HCT116 (cell line): ENCODE measurements around the gene ZCCHC24. TPM values are rescaled to one million over a fixed set of nuclear protein-coding genes. Genes with fewer than 3 reads are reported as not detected.

Source experiments
- ATAC-seq: fragments of 200-7000 bp; cut with Tn5 transposase; 2 replicates; pipeline ENCODE4 v1.9.1; 2020; ENCODE audit warnings: mild to moderate bottlenecking, moderate library complexity
- BruUV-seq: library from RNA; stranded (reverse); fragments of 400-500 nt; replicated peaks from 2 replicates; lab custom pipeline; 2021; lab: Mats Ljungman, UMichigan
- CTCF ChIA-PET: fragments of 300-600 bp; sonication (Branson Sonifier 250); formaldehyde crosslinking; loops from one replicate; lab custom pipeline; 2021; ENCODE audit warnings: antibody characterized with exemption; lab: Charles Lee
- POLR2A ChIA-PET: fragments of 300-600, 350-600 bp; sonication (Branson Sonifier 250); formaldehyde crosslinking; loops from one replicate; lab custom pipeline; 2021; ENCODE audit warnings: antibody characterized with exemption; lab: Charles Lee
- RAD21 ChIA-PET, 2 experiments: fragments of 300-600 bp; sonication (Branson Sonifier 250); formaldehyde crosslinking; loops; one replicate each; lab custom pipeline; 2023; ENCODE audit warnings: low total read pairs in 2 of 2; ENCODE audit not compliant: uncharacterized antibody in 2 of 2, unreplicated experiment in 2 of 2, low non-redundant PET in 1 of 2; lab: Charles Lee
- DNase-seq: peaks from one replicate; pipeline ENCODE4 v3.0.0-alpha.2; 2010; ENCODE audit warnings: low read depth, low spot score
- H2AFZ ChIP-seq: fragments of 200-600 bp; shearing (Covaris generic), sonication (generic); 2 replicates; pipeline ENCODE4 v1.6.1; 2017; ENCODE audit warnings: low read depth, mixed run types, mixed read lengths, antibody characterized with exemption, low read length; ENCODE audit not compliant: poor library complexity, severe bottlenecking
- H3K27ac ChIP-seq: 2 replicates; pipeline ENCODE4 v1.5.1; 2012; ENCODE audit warnings: low read depth, low read length
- H3K27me3 ChIP-seq: fragments of 200-600 bp; sonication (generic); 2 replicates; pipeline ENCODE4 v1.6.1; 2016; ENCODE audit warnings: mixed run types, low read length, mixed read lengths; ENCODE audit not compliant: insufficient read depth
- H3K36me3 ChIP-seq, 2 experiments: fragments of 200-500 bp in 1 of 2; fragments of 200-600 bp in 1 of 2; sonication (Bioruptor generic) in 1 of 2; sonication (generic) in 1 of 2; 2 replicates each; pipeline versions ENCODE4 v1.5.1 to v1.6.1; 2014 to 2016; ENCODE audit warnings: low read length in 2 of 2, inconsistent platforms in 1 of 2, mixed read lengths in 1 of 2, mixed run types in 1 of 2; ENCODE audit not compliant: insufficient read depth in 2 of 2, control insufficient read depth in 1 of 2
- H3K4me1 ChIP-seq, 2 experiments: fragments of 200-600 bp in 1 of 2; sonication (generic) in 1 of 2; 2 replicates each; pipeline versions ENCODE4 v1.5.1 to v1.6.1; 2012 to 2017; ENCODE audit warnings: low read length in 2 of 2, inconsistent platforms in 1 of 2, mild to moderate bottlenecking in 1 of 2, mixed read lengths in 1 of 2, mixed run types in 1 of 2, moderate library complexity in 1 of 2; ENCODE audit not compliant: insufficient read depth in 2 of 2, control insufficient read depth in 1 of 2
- H3K4me2 ChIP-seq: fragments of 200-600 bp; sonication (generic); 2 replicates; pipeline ENCODE4 v1.6.1; 2017; ENCODE audit warnings: mixed run types, low read length, mixed read lengths
- H3K4me3 ChIP-seq, 2 experiments: fragments of 200-600 bp in 1 of 2; sonication (generic) in 1 of 2; replicated peaks in 1 of 2; 2 replicates each; pipeline ENCODE4 v1.5.1; 2011 to 2016; ENCODE audit warnings: low read length in 2 of 2, control low read depth in 1 of 2, low read depth in 1 of 2, mild to moderate bottlenecking in 1 of 2, mixed read lengths in 1 of 2, mixed run types in 1 of 2
- H3K79me2 ChIP-seq: fragments of 200-600 bp; sonication (generic); 2 replicates; pipeline ENCODE4 v1.6.1; 2017; ENCODE audit warnings: mild to moderate bottlenecking, mixed run types, low read length, moderate library complexity, mixed read lengths; ENCODE audit not compliant: insufficient read depth
- H3K9ac ChIP-seq: fragments of 200-600 bp; sonication (generic); 2 replicates; pipeline ENCODE4 v1.6.1; 2016; ENCODE audit warnings: low read length, mixed read lengths
- H3K9me2 ChIP-seq: fragments of 200-600 bp; sonication (generic), shearing (Covaris generic); 2 replicates; pipeline ENCODE4 v1.6.1; 2017; ENCODE audit warnings: mixed run types, mild to moderate bottlenecking, moderate library complexity; ENCODE audit not compliant: insufficient read depth
- H3K9me3 ChIP-seq, 2 experiments: fragments of 200-500 bp in 1 of 2; fragments of 200-600 bp in 1 of 2; sonication (Bioruptor generic) in 1 of 2; sonication (generic) in 1 of 2; 2 replicates each; pipeline ENCODE4 v1.6.1; 2014 to 2017; ENCODE audit warnings: low read length in 2 of 2, mixed read lengths in 2 of 2, inconsistent platforms in 1 of 2, low read depth in 1 of 2, mild to moderate bottlenecking in 1 of 2, mixed run types in 1 of 2, moderate library complexity in 1 of 2; ENCODE audit not compliant: control insufficient read depth in 1 of 2, insufficient read depth in 1 of 2
- H4K20me1 ChIP-seq: fragments of 200-600 bp; sonication (generic), shearing (Covaris generic); 2 replicates; pipeline ENCODE4 v1.6.1; 2017; ENCODE audit warnings: mixed run types, mild to moderate bottlenecking, moderate library complexity; ENCODE audit not compliant: insufficient read depth
- CBX3 ChIP-seq: IDR thresholded peaks from 2 replicates; pipeline ENCODE4 v1.6.1; 2012; ENCODE audit warnings: low read depth
- CEBPB ChIP-seq: IDR thresholded peaks from 2 replicates; pipeline ENCODE4 v1.6.1; 2012; ENCODE audit warnings: low read depth
- EGR1 ChIP-seq: IDR thresholded peaks from 2 replicates; pipeline ENCODE4 v1.6.1; 2012; ENCODE audit warnings: low read depth
- EZH2 ChIP-seq: fragments of 200-600 bp; sonication (generic); IDR thresholded peaks from 2 replicates; pipeline ENCODE4 v1.6.1; 2017; ENCODE audit warnings: antibody characterized with exemption, mixed run types
- EZH2phosphoT487 ChIP-seq: fragments of 200-600 bp; IDR thresholded peaks from 2 replicates; pipeline ENCODE4 v1.6.1; 2018; ENCODE audit warnings: antibody characterized with exemption, borderline replicate concordance
- MAX ChIP-seq: IDR thresholded peaks from 2 replicates; pipeline ENCODE4 v1.6.1; 2012
- POLR2A ChIP-seq: IDR thresholded peaks from 2 replicates; pipeline ENCODE4 v1.7.0; 2011; ENCODE audit warnings: borderline replicate concordance; ENCODE audit not compliant: insufficient read depth, insufficient read length; ENCODE audit errors: extremely low read depth
- POLR2AphosphoS5 ChIP-seq: IDR thresholded peaks from 2 replicates; pipeline ENCODE4 v1.6.1; 2011; ENCODE audit warnings: mild to moderate bottlenecking, low read depth, low read length, moderate library complexity
- RAD21 ChIP-seq: IDR thresholded peaks from 2 replicates; pipeline ENCODE4 v1.6.1; 2012; ENCODE audit warnings: low read depth, mild to moderate bottlenecking
- SIN3A ChIP-seq: IDR thresholded peaks from 2 replicates; pipeline ENCODE4 v1.6.1; 2012; ENCODE audit warnings: low read depth
- SP1 ChIP-seq: IDR thresholded peaks from 2 replicates; pipeline ENCODE4 v1.6.1; 2012; ENCODE audit warnings: low read depth
- SRF ChIP-seq: IDR thresholded peaks from 2 replicates; pipeline ENCODE4 v1.6.1; 2012; ENCODE audit warnings: low read depth
- TCF7L2 ChIP-seq: IDR thresholded peaks from 2 replicates; pipeline ENCODE4 v1.7.0; 2011; ENCODE audit warnings: borderline replicate concordance, inconsistent platforms; ENCODE audit not compliant: insufficient read depth, insufficient read length; ENCODE audit errors: extremely low read depth
- YY1 ChIP-seq: IDR thresholded peaks from 2 replicates; pipeline ENCODE4 v1.6.1; 2011; ENCODE audit warnings: low read length, low read depth, moderate library complexity, mild to moderate bottlenecking; ENCODE audit not compliant: insufficient replicate concordance; ENCODE audit errors: extremely low read depth
- ZFX ChIP-seq: fragments of 450-650 bp; IDR thresholded peaks from 2 replicates; pipeline ENCODE4 v1.6.1; 2017
- ZNF274 ChIP-seq: fragments of 200-500 bp; sonication (Bioruptor generic); IDR thresholded peaks from 2 replicates; pipeline ENCODE4 v1.6.1; 2014; ENCODE audit warnings: mild to moderate bottlenecking, low read depth, low read length, inconsistent platforms
- intact Hi-C: fragments of 100-400 bp; cut with micrococcal nuclease; formaldehyde crosslinking; loops from 2 replicates; pipeline ENCODE4 v1.10.0; 2022
- total RNA-seq: library from RNA; stranded (reverse); gene quantifications from one replicate; pipeline ENCODE4 v1.2.1, GENCODE V29; 2021; ENCODE audit not compliant: unreplicated experiment
- TF ChIP-seq, protein P1 (sequence below), 3 experiments: fragments of 200-600 bp in 1 of 3; sonication (generic) in 1 of 3; IDR thresholded peaks in 2 of 3; conservative IDR thresholded peaks in 1 of 3; 2 replicates each; pipeline ENCODE4 v1.5.1; 2012 to 2017; ENCODE audit warnings: low read depth in 2 of 3, low read length in 2 of 3, antibody characterized with exemption in 1 of 3, borderline replicate concordance in 1 of 3, control low read depth in 1 of 3, mild to moderate bottlenecking in 1 of 3, mixed read lengths in 1 of 3, mixed run types in 1 of 3, moderate library complexity in 1 of 3; ENCODE audit not compliant: insufficient read depth in 1 of 3
- TF ChIP-seq, protein P2 (sequence below): IDR thresholded peaks from 2 replicates; pipeline ENCODE4 v1.6.1; 2011; ENCODE audit warnings: mild to moderate bottlenecking, low read length, moderate library complexity; ENCODE audit not compliant: insufficient replicate concordance; ENCODE audit errors: extremely low read depth
- TF ChIP-seq, protein P3 (sequence below): IDR thresholded peaks from 2 replicates; pipeline ENCODE4 v1.6.1; 2012; ENCODE audit warnings: low read depth

The ZCCHC24 gene
- total RNA-seq, 1 experiment from 2014 or later = 7.0 TPM

DNA sequence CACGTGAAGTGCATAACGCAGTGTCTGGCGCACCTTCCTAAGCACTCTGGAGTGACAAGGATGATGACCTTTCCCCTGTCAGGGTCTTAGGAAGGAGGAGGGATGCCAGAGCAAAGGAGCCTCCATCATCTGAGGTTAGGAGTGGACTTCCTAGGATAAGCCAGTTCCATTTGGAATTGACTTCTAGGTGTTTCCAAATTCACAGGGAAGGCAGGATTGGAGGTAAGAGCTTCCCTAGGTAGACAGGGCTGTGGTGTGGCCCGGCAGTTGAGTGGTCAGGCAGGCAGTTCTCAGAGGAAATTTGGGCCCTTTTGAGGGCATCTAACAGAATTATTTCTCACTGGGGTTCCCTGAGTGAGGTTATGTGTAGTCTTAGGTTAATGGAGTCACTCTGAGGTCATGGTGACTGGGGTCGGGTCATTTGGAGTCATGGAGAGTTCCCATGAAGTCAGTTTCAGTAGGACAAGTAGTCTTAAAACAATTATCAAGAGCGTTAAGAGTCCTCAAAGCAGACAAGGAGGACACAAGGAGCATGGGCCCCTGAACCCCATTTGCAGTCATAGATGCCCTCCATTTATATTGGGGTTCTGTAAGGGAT is 89.9 kb downstream of the ZCCHC24 start:
- no peak overlapping the region for H3K4me3 ChIP-seq
- TF ChIP-seq, protein P1, sequence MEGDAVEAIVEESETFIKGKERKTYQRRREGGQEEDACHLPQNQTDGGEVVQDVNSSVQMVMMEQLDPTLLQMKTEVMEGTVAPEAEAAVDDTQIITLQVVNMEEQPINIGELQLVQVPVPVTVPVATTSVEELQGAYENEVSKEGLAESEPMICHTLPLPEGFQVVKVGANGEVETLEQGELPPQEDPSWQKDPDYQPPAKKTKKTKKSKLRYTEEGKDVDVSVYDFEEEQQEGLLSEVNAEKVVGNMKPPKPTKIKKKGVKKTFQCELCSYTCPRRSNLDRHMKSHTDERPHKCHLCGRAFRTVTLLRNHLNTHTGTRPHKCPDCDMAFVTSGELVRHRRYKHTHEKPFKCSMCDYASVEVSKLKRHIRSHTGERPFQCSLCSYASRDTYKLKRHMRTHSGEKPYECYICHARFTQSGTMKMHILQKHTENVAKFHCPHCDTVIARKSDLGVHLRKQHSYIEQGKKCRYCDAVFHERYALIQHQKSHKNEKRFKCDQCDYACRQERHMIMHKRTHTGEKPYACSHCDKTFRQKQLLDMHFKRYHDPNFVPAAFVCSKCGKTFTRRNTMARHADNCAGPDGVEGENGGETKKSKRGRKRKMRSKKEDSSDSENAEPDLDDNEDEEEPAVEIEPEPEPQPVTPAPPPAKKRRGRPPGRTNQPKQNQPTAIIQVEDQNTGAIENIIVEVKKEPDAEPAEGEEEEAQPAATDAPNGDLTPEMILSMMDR (IDR thresholded peaks at IDR 0.05 in 2 of 3, conservative IDR thresholded peaks at IDR 0.05 in 1 of 3; ENCODE audit: borderline replicate concordance in 1 of 3, insufficient read depth in 1 of 3, low read depth in 2 of 3, low read length in 2 of 3) = no peak
- no peak for TF ChIP-seq CBX3
- no peak for TF ChIP-seq YY1
- TF ChIP-seq EZH2phosphoT487 = no peak
- no peak for TF ChIP-seq POLR2AphosphoS5
- no peak for TF ChIP-seq ZFX
- TF ChIP-seq CEBPB = no peak
- no peak for TF ChIP-seq RAD21
- TF ChIP-seq SRF = no peak
- no peak for TF ChIP-seq EGR1
- TF ChIP-seq, protein P2, sequence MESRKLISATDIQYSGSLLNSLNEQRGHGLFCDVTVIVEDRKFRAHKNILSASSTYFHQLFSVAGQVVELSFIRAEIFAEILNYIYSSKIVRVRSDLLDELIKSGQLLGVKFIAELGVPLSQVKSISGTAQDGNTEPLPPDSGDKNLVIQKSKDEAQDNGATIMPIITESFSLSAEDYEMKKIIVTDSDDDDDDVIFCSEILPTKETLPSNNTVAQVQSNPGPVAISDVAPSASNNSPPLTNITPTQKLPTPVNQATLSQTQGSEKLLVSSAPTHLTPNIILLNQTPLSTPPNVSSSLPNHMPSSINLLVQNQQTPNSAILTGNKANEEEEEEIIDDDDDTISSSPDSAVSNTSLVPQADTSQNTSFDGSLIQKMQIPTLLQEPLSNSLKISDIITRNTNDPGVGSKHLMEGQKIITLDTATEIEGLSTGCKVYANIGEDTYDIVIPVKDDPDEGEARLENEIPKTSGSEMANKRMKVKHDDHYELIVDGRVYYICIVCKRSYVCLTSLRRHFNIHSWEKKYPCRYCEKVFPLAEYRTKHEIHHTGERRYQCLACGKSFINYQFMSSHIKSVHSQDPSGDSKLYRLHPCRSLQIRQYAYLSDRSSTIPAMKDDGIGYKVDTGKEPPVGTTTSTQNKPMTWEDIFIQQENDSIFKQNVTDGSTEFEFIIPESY = no peak
- TF ChIP-seq, protein P3, sequence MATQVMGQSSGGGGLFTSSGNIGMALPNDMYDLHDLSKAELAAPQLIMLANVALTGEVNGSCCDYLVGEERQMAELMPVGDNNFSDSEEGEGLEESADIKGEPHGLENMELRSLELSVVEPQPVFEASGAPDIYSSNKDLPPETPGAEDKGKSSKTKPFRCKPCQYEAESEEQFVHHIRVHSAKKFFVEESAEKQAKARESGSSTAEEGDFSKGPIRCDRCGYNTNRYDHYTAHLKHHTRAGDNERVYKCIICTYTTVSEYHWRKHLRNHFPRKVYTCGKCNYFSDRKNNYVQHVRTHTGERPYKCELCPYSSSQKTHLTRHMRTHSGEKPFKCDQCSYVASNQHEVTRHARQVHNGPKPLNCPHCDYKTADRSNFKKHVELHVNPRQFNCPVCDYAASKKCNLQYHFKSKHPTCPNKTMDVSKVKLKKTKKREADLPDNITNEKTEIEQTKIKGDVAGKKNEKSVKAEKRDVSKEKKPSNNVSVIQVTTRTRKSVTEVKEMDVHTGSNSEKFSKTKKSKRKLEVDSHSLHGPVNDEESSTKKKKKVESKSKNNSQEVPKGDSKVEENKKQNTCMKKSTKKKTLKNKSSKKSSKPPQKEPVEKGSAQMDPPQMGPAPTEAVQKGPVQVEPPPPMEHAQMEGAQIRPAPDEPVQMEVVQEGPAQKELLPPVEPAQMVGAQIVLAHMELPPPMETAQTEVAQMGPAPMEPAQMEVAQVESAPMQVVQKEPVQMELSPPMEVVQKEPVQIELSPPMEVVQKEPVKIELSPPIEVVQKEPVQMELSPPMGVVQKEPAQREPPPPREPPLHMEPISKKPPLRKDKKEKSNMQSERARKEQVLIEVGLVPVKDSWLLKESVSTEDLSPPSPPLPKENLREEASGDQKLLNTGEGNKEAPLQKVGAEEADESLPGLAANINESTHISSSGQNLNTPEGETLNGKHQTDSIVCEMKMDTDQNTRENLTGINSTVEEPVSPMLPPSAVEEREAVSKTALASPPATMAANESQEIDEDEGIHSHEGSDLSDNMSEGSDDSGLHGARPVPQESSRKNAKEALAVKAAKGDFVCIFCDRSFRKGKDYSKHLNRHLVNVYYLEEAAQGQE = no peak
- TF ChIP-seq EZH2 = no peak
- no peak for TF ChIP-seq SIN3A
- no peak for TF ChIP-seq ZNF274
- no peak for TF ChIP-seq POLR2A
- TF ChIP-seq MAX = no peak
- TF ChIP-seq SP1 = no peak
- TF ChIP-seq TCF7L2 = no peak
- no TSS peak for BruUV-seq
- H3K27ac ChIP-seq = no peak overlapping the region
- peaks cover 28 to 49% of the 10 kb centered on the region in 2 experiments for H3K36me3 ChIP-seq
- H3K4me2 ChIP-seq = no peak overlapping the region
- H3K4me1 ChIP-seq = no peaks in the 10 kb centered on the region
- ChIA-PET POLR2A (no interaction called here), RAD21 (no interaction called here), CTCF (no interaction called here)
- H2AFZ ChIP-seq = no peak overlapping the region
- peaks cover 5% of the 10 kb centered on the region; the same call in 1 of the 2 replicates for H4K20me1 ChIP-seq
- H3K27me3 ChIP-seq = no peaks in the 10 kb centered on the region
- H3K9me2 ChIP-seq = no peaks in the 10 kb centered on the region
- intact Hi-C loops = no loop called here
- no peaks in the 10 kb centered on the region for H3K9me3 ChIP-seq
- no peak for ATAC-seq
- no peak overlapping the region for H3K9ac ChIP-seq
- DNase-seq = no peak
- peaks cover 34% of the 10 kb centered on the region for H3K79me2 ChIP-seq
